ENCODE measurements around the gene CDH22.

Gene CDH22

DNA sequence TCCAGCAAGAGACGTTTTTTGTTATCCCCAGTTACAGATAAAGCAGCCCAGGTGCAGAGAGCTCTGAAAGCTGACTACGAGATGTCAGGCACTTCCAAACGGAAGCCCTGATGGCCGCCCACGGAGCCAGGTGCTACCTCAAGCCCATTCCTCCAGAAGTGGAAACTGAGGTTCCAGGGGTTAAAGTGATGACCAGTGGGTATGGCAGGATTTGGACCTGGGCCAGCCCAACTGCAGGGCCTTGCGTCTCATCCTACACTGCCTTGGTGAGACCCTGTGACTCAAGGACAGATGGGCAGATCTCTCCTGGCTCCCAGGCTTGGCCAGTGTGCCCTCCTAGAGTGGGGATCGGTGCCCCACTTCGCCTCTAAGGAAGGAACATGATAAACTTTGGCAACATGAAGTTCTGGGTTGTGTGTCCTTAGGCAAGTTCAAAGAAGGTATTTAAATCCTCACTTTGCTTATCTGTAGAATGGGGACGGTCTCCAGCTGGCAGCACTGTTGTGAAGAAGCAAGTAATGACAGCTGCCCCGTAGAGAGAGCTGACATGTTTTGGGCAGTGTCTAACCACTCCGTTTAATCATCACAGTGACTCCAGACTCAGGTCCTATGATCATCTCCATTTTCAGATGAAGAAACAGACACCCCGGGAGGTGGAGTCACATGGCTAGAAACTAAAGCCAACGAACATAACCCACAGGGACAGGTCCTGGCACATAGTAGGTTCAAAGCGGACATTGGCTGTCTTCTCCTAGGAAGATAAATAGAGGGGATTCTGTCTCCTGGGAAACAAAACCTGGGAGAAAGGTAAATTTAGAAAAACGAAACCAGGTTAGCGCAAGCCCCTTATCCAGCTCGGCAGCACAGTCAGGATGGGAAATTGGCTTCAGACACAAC, 34.4 kb upstream of the CDH22 start:
- DNase-seq, result no peak

DNA sequence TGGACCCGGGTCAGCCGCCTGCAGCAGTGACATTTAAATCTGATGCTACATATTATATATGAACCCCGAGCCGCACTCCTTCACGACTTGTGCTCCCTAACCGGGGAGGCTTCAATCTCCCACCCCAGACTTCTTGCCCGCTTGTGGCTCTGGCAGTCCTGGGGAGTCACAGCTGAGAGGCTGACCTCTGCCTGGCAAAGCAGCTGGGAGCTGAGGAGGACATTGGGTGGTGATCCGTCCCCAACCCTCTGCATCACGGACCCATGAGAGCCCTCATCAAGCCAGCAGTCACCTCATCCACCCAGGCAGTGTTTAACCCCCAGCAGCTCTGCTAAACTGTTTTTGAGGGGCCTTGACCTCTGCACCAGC, 33.7 kb upstream of the CDH22 start:
- DNase-seq, result no peak

DNA sequence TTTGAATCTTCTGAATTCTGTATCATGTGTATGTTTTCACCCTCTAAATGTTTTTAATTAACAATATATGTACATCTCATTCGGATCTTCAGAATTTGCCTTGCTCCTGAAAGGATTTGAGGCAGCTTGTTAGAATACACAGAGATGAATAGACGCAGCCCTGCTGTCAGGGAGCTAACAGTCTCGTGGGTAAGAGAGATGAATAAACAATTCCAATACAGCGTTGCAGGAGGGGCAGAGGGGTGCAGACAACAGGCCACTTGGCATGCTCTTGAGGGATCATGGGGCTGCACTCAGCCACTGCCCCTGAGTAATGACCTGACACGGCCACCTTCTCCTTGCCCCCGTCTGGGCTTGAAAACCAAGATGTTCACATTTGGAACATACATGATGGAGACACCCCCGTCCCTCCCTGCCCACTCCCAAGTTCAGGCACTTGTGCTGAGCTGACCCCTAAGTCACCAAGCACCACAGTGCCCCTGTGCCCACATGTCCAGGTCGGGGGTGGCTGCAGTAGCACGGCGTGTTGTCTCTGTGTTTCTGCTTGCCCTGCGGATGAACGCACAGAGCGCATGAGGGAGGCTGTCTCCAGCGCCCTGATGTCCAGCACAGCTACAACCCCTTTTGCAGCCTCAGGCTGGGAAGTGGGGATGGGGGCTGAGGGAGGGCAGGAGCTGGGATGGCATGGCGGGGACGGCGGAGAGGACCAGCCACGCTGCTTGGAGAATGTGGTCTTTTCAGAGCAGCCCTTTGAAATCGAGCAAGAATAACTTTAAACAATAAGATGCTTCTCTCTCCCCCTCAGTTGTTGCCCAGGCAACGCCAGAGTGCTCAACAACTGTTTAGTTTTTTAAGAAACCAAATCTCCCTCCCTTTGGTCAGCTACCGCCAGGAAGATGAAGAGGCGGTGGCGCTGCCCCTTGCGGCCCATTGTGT, 33.0 kb upstream of the CDH22 start:
- DNase-seq, result no peak

DNA sequence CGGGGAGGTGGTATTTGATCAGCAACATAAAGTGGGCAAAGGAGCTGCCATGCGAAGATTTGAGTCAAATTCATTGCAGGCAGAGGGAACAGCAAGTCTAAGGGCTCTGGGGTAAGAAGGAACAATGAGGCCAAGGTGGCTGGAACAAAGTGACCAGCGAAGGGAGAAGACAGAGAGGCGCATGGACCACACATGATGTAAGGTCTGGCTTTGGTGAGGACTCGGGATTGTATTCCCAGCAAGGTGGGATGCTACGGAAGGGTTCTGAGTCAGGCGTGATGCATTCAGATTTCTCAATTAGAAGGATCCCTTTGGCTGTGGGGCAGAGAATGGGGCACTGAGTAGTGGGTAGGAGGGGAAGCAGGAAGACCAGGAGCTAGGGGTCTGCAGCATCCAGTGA, 30.7 kb upstream of the CDH22 start:
- DNase-seq, result no peak

DNA sequence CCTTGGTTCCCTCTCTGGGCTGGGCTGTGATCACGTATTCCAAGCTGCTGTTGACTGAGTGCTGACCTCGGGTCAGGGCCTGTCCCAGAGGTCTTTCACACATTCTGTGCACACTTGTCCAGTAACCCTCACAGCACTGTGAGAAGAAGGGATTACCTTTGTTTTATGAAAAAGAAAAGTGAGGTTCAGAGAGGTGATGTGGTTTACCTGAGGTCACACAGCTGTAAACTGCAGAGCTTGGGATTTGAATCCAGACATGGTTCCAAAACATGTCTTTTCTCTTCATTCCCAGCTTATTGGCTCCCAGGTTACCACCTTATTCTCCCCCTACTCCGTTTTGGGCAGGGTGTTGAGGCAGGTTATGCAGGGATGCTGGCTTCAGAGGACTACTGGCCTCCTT, 28.4 kb upstream of the CDH22 start:
- DNase-seq, result no peak

- no peak for DNase-seq
These were observed 26.1 kb upstream of the CDH22 start for GRCh38 chr20:46334303-46334904.

DNA sequence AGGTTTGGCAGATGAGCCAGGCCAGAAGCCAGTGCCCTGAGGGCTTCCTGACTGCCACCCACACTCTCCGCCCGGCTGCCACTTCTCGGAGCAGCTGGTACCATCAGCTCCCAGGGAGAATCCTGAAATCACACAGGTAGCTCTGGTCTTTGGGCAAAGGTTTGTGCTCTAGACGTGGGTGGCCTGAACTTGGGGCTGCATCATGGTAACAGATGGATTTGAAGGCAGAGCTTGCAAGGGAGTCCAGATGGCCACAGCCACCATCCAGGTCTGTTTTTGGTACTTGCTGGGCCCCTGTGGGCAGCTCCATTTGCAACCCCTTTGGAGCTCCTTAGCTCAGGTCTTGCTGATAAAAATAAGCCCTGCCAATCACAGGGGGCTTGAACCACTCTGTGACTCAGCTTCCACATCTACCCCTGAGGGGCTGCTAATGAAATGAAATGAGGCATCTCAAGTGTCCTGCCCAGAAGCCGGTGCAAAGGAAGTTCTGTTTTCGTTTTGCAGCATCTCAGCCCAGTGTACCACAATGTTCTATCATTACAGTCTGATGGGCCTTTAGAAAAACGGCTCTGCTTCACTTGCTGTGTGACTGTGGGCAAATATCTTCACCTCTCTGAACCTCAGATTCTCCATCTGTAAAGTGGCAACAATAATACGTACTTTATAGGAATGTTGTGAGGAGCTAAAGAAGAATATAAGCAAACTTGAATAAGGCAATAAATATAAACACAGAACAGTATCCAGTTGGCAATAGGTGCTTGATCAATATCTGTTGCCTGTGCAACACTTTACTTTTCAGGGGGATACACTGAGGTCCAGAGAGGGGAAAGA, 25.1 kb upstream of the CDH22 start:
- no peak for DNase-seq

DNA sequence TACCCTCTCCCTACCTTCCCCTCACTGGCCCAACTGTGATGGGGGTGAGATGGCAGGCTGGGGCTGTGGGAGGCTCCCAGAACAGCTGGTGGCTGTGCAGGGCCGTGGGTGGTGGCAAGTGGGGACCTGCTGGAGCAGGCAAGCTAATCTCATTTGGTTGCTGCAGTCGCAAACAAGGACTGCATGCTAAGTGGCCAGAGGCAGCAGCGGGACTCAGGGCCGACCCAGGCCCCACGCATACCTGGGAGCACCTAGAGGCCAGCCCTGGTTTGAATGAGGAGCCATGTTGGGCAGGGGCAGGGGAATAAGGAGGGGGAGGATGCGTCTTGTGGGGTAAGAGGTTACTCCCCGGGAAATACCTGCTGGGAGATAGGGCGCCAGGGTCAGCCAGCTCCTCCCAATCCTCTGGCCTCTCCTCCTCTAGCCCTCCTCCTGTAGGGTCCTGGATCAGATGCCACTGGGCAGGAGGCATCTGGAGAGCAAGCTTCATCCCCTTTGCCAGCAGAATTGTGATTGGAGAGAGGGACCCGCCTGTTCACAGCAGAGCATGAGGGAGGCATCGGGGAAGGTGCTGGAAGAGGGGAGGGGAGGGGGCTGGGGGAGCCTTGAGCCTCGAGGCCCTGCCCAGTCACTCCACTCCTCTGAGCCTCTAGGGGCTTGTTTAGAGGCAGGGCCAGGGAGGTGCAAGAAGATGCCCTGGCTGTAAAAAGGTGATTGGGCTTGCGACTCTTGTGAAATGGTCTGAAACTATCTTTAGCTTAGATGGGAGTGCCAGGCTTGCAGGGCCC, 24.3 kb upstream of the CDH22 start:
- no peak for DNase-seq

GRCh38 chr20:46331611-46332361, 23.5 kb upstream of the CDH22 start:
- DNase-seq, result no peak

DNA sequence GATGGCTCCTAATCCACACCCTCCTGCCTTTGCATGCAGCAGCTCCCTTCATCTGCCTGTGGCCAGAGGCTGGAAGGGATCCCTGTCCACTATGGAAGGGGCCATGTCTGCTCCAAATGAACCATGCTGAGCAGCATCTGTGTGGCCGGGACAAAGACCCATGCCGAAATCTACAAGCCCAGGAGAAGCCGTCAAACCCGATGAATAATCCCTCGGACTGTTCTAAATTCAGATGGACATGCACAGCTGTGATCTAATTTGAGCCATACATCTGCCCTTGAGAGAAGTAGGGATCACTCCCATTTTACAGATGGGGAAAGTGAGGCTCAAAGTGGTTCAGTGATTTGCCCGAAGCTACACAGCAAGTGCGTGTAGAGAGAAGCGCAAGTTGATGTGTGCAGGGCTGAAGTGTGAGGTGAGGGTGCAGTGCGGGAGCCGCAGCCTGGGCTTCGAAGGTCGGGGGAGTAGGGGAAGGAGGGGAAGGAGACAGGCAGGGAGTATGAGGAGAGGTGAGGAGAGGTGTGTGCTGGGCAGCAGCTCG, 22.6 kb upstream of the CDH22 start:
- no peak for DNase-seq

DNA sequence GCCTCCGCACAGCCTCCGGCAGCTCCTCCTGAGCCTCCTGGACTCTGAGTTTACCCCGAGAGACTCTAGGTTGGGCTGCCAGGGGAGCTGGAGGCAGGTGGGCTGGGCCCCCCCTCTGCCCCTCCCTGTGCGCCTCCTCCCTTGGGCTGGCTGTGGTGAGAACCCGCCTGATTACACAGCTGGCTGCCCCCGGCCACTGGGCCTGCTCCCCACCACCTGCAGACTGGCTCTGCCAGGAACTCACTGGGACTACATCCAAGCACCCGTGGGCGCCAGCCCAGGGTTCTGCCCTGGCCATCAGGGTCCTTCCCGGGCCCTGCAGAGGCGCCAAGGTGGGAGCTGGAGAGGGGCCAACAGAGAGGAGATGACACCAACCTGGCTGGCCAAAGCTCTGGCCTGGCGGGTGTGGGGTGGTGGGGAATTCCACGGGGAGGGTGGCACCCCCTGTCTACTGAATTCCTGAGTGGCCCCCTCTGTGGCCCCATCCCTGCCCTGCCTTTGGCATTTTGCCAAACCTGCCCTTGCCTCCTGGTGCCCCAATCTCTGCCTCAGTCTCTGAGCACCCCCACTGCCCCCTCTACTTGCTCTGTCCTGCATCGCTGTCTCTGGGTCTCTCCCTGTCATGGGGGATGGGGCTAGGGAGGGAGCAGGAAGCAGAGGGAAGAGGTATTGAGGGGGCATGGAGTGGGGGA, 21.9 kb upstream of the CDH22 start:
- DNase-seq, result no peak

GRCh38 chr20:46328200-46328882, 20.0 kb upstream of the CDH22 start:
- no peak for DNase-seq

DNA sequence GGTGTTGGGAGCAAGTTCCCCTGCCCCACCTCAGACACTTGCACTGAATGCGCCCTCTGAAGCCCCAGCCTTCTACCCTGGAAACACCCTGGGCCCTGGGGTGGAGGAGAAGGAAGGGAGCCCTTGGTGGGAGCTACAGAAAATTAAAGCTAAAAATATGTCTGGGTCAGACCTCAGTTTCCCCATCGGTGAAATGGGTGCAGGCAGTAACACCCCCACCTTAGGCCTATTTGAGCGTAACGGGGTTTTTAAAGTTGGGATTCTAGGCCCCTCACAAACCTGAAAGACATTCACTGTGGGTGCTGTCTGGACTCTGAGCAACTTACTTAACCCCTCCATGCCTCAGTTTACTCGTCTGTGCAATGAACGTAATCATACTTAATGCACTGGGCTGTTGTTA, 19.3 kb upstream of the CDH22 start:
- DNase-seq, result no peak

DNA sequence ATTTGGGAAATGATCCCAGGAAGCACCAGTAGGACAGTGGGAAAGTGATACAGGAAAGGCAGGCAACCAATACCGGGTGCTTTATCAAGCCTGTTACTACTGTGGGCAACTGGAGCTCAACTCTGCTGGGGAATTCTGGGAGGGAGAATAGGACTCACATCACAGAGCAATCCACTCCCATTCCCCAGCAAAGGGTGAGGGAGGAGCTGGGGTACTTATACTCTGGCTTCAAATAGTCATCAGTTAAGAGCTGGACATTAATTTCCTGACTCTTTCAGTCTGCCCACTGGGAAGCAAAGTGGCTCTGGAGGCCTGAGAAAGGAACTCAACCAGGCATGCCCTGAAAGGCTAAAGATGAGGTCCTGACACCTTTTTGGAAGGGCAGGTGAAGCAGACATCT, 17.5 kb upstream of the CDH22 start:
- no peak for DNase-seq

DNA sequence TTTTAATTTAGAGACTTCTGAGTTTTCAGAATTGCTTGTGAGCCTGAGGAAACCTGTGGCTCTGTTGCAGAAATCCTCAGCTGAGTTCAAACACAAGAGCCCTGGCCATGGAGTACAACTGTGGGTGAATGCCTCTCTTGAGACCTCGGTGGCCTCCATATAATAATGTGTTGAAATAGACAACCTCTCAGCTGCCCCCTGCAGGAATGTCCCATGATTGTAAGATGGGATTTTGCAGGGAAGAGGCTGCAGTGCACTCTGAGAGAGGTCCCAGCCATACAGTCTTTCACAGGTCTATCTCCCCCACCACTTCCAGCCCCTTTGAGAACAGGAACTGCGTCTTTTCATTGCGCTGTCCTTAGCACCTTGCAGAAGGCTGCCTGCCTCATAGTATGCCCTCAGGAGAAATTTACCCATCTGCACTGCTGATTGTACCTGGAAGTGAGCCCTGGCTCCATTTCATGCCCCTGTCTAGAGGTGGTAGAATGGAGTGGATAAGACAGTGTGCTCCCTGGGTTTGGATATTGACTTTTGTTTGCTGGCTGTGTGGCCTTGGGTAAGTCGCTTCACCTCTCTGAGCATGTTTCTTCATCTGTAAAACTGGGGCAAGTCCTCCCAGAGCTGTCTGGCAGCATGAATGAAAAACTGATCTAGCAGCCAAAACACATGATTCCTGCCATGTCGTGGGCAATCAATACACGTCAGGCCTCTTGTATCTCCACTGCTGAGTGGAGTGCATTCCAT, 16.8 kb upstream of the CDH22 start:
- DNase-seq, result no peak

DNA sequence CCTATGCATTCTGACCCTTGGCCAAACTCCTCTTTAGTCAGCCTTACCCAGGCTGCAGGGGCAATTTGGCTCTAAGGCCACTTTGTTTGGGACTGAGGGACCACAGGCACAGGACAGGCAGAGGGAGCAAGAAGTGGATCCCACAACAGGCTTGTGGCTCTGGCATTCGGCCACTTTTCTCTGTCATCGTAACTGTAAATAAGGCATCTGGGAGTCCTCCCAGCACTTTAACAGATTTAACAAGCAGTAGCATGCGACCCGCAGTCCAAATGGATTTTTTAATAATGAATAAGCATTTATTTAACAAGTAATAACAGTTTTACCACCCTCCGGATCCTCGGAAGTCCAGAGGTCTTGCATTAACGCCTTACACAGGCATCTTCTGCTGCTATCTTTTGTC, 16.1 kb upstream of the CDH22 start:
- no peak for DNase-seq

- DNase-seq, result no peak
These were observed 15.3 kb upstream of the CDH22 start for GRCh38 chr20:46323557-46323956.

GRCh38 chr20:46322641-46323040, 14.3 kb upstream of the CDH22 start:
- DNase-seq, result no peak

Data from femur (tissue), 1 donor.